ENCODE results near the gene SESN3.

DNA sequence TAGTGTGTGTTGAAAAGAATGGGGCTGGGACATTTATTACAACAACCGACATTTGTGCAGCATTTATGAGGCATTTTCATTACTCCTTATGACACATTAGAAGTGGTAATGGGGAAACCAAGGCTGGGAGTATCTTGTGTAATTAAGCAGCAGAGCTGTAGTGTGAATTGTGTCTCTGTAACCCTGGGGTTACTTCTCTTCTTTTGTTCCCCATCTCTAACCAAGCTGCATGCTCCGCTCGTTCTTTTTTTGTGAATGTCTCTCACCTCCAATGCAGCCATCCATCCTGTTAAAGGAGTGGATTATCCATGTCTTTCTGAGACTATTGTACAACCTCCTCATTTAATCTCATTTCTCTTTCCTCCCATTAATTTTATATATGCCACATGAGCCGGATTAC, 75.6 kb downstream of the SESN3 start:
- TF ChIP-seq YY1 (IDR thresholded peaks at IDR 0.05; ENCODE audit: insufficient read depth, insufficient read length), result no peak
- TF ChIP-seq SUZ12 (IDR thresholded peaks at IDR 0.05; ENCODE audit: extremely low read depth, insufficient read depth, insufficient read length), result no peak
- no peak for TF ChIP-seq ZNF274 (IDR thresholded peaks at IDR 0.05; ENCODE audit: low read depth, low read length)
